T-helper 2 cell treated with Interferon-gamma antibody and Interleukin-4, amounts not matched to agents 5 μg/mL and 100 μg/mL, for 36 hours (primary cell): ENCODE measurements around the gene ADAMTS17.

Source experiments
- DNase-seq: peaks from one replicate; pipeline ENCODE4 v3.0.0; 2021; ENCODE audit warnings: low spot score
- H3K27ac Mint-ChIP-seq: one replicate; pipeline ENCODE4 v1.8.0; 2021; ENCODE audit warnings: mild to moderate bottlenecking, mixed read lengths
- H3K27me3 Mint-ChIP-seq: one replicate; pipeline ENCODE4 v1.8.0; 2021; ENCODE audit warnings: low read depth, mixed read lengths
- H3K36me3 Mint-ChIP-seq: one replicate; pipeline ENCODE4 v1.8.0; 2021; ENCODE audit warnings: low read depth, mixed read lengths
- H3K4me1 Mint-ChIP-seq: one replicate; pipeline ENCODE4 v1.8.0; 2021; ENCODE audit warnings: low read depth, mixed read lengths
- H3K4me3 Mint-ChIP-seq: one replicate; pipeline ENCODE4 v1.8.0; 2022; ENCODE audit warnings: mild to moderate bottlenecking, moderate library complexity, mixed read lengths
- H3K9me3 Mint-ChIP-seq: one replicate; pipeline ENCODE4 v1.8.0; 2021; ENCODE audit warnings: mixed read lengths

The ADAMTS17 gene

GRCh38 chr15:100199711-100200286, 142.0 kb downstream of the ADAMTS17 start:
- DNase-seq: no peak
- H3K9me3 Mint-ChIP-seq: no peaks in the 10 kb centered on the region
- no peaks in the 10 kb centered on the region for H3K36me3 Mint-ChIP-seq
- H3K4me1 Mint-ChIP-seq: peaks cover 10% of the 10 kb centered on the region
- H3K27me3 Mint-ChIP-seq: no peaks in the 10 kb centered on the region
- no peak overlapping the region for H3K27ac Mint-ChIP-seq
- H3K4me3 Mint-ChIP-seq: no peak overlapping the region

DNA sequence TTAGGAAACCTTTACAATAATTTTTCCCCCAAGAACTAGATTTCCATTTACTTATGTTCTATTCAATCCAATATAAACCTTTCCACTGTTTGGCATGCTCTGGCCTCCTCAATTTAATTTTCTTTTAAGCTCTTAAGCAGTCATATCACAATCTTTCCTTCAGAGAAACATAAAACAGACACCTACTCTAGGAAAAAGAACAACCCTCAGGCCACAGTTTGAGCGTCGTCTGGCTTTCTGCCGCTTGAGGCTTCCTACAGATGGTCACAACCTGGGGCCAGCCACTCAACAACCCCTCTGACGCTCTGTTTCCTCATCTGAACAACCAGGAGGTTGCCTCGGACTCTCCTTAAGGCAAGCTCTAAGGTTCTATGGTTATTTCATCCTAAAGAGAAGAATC, 143.3 kb downstream of the ADAMTS17 start:
- H3K4me1 Mint-ChIP-seq: peaks cover 10% of the 10 kb centered on the region
- no peak for DNase-seq
- H3K27me3 Mint-ChIP-seq: no peaks in the 10 kb centered on the region
- H3K36me3 Mint-ChIP-seq: no peaks in the 10 kb centered on the region
- H3K9me3 Mint-ChIP-seq: no peaks in the 10 kb centered on the region
- H3K4me3 Mint-ChIP-seq: no peak overlapping the region
- H3K27ac Mint-ChIP-seq: no peak overlapping the region

- Mint-ChIP-seq H3K4me3 (no peak overlapping the region), H3K27ac (no peak overlapping the region), H3K9me3 (no peaks in the 10 kb centered on the region), H3K4me1 (peaks cover 4% of the 10 kb centered on the region), H3K27me3 (no peaks in the 10 kb centered on the region), H3K36me3 (no peaks in the 10 kb centered on the region)
- DNase-seq: no peak
Observed at GRCh38 chr15:100196326-100197058, 145.3 kb downstream of the ADAMTS17 start.

GRCh38 chr15:100194996-100195395, 146.8 kb downstream of the ADAMTS17 start:
- no peak for DNase-seq
- H3K9me3 Mint-ChIP-seq: no peaks in the 10 kb centered on the region

DNA sequence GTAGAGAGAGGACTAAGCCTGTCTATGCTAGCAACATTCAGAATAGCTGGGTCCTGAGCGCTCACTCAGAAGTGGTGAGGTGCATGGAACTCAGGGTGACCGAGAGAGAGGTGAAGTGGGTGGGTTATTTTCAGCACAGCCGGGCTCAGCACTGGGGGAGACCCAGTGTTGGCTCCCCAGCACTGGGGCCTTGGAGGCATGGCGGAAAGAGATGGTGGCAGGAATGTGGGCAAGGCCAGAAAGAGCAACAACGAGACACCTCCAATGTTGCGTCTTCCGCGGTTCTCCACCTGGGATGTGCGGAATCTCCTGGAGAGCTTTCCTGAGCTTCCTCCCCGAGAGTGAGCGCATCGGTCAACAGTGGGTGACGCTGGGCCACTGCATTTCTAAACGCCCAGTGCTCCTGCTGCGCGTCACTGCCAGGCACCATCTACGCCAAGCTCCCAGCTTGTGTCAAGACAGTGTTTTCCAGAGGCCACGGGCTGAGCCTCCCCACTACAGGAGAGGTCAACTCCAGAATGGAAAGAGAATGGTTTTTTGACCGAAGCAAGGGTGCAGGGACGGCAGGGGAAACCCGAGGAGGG, 148.4 kb downstream of the ADAMTS17 start:
- H3K36me3 Mint-ChIP-seq: no peaks in the 10 kb centered on the region

More at GRCh38 chr15:100194996-100195395, 146.8 kb downstream of the ADAMTS17 start:
- Mint-ChIP-seq H3K36me3 (no peaks in the 10 kb centered on the region), H3K4me1 (no peaks in the 10 kb centered on the region), H3K4me3 (no peak overlapping the region), H3K27me3 (no peaks in the 10 kb centered on the region), H3K27ac (no peak overlapping the region)

GRCh38 chr15:100192097-100193080, 149.4 kb downstream of the ADAMTS17 start:
- Mint-ChIP-seq H3K4me3 (no peak overlapping the region), H3K4me1 (no peaks in the 10 kb centered on the region), H3K27me3 (no peaks in the 10 kb centered on the region), H3K27ac (no peak overlapping the region), H3K9me3 (no peaks in the 10 kb centered on the region), H3K36me3 (no peaks in the 10 kb centered on the region)
- no peak for DNase-seq

More for the DNA sequence above, 148.4 kb downstream of the ADAMTS17 start:
- no peaks in the 10 kb centered on the region for H3K4me1 Mint-ChIP-seq
- DNase-seq: no peak
- no peak overlapping the region for H3K4me3 Mint-ChIP-seq
- H3K27me3 Mint-ChIP-seq: no peaks in the 10 kb centered on the region
- H3K27ac Mint-ChIP-seq: no peak overlapping the region
- no peaks in the 10 kb centered on the region for H3K9me3 Mint-ChIP-seq

DNA sequence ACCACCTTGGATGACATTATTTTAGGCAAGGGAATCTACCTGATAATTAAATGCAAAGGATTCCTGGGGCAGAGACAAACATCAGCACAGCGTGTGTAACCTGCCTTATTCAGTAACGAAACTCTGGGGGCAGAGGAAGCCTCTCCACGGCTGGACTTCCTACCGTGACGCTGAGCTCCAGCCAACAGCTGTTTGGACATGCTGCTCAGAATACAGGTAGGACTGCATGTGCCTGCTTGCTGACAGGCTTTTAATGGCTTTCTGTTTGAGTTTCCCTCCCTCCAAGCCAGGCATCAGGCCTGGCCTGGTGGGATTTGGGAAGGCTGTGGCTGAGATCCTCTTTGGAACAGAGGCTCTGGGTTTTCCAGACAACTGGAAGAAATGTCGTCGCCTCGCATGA, 150.6 kb downstream of the ADAMTS17 start:
- no peaks in the 10 kb centered on the region for H3K27me3 Mint-ChIP-seq
- H3K4me3 Mint-ChIP-seq: no peak overlapping the region
- DNase-seq: no peak
- no peaks in the 10 kb centered on the region for H3K36me3 Mint-ChIP-seq
- no peaks in the 10 kb centered on the region for H3K4me1 Mint-ChIP-seq
- H3K9me3 Mint-ChIP-seq: no peaks in the 10 kb centered on the region
- no peak overlapping the region for H3K27ac Mint-ChIP-seq

- DNase-seq: no peak
- H3K9me3 Mint-ChIP-seq: no peaks in the 10 kb centered on the region
- H3K4me3 Mint-ChIP-seq: no peak overlapping the region
- no peaks in the 10 kb centered on the region for H3K36me3 Mint-ChIP-seq
- H3K27me3 Mint-ChIP-seq: no peaks in the 10 kb centered on the region
- no peak overlapping the region for H3K27ac Mint-ChIP-seq
- no peaks in the 10 kb centered on the region for H3K4me1 Mint-ChIP-seq
Observed at GRCh38 chr15:100190675-100191074, 151.1 kb downstream of the ADAMTS17 start.

DNA sequence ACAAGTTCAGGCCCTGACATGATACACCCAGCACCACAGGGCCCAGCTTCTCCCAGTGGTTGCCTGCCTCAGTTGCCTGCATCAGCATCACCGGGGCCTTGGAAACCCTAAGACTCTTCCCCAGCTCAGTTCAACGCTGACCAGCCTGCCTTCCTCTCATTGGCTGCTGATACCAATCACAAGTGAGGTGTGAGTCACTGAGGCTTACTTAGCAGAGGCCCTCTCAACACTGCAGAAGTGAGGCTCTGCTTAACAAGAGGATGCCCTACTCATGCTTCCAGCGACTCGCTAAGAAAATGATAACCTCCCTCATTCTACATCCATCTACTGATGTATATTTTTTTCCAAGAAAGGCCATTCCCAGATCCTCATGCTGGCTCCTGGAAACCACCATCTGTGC, 151.9 kb downstream of the ADAMTS17 start:
- DNase-seq: no peak
- H3K27me3 Mint-ChIP-seq: no peaks in the 10 kb centered on the region
- no peak overlapping the region for H3K4me3 Mint-ChIP-seq
- H3K4me1 Mint-ChIP-seq: no peaks in the 10 kb centered on the region
- no peaks in the 10 kb centered on the region for H3K9me3 Mint-ChIP-seq
- no peak overlapping the region for H3K27ac Mint-ChIP-seq
- H3K36me3 Mint-ChIP-seq: no peaks in the 10 kb centered on the region

- Mint-ChIP-seq H3K4me3 (no peak overlapping the region), H3K9me3 (no peaks in the 10 kb centered on the region), H3K4me1 (no peaks in the 10 kb centered on the region), H3K27me3 (no peaks in the 10 kb centered on the region), H3K36me3 (no peaks in the 10 kb centered on the region), H3K27ac (no peak overlapping the region)
- DNase-seq: no peak
Observed at GRCh38 chr15:100189319-100189718, 152.5 kb downstream of the ADAMTS17 start.

GRCh38 chr15:100187677-100188076, 154.1 kb downstream of the ADAMTS17 start:
- H3K36me3 Mint-ChIP-seq: no peaks in the 10 kb centered on the region
- no peaks in the 10 kb centered on the region for H3K4me1 Mint-ChIP-seq
- no peaks in the 10 kb centered on the region for H3K9me3 Mint-ChIP-seq
- DNase-seq: no peak
- no peaks in the 10 kb centered on the region for H3K27me3 Mint-ChIP-seq
- H3K4me3 Mint-ChIP-seq: no peak overlapping the region
- H3K27ac Mint-ChIP-seq: no peak overlapping the region

GRCh38 chr15:100186960-100187359, 154.8 kb downstream of the ADAMTS17 start:
- H3K36me3 Mint-ChIP-seq: no peaks in the 10 kb centered on the region
- H3K27ac Mint-ChIP-seq: no peak overlapping the region
- no peaks in the 10 kb centered on the region for H3K27me3 Mint-ChIP-seq
- no peaks in the 10 kb centered on the region for H3K4me1 Mint-ChIP-seq
- H3K9me3 Mint-ChIP-seq: no peaks in the 10 kb centered on the region
- DNase-seq: no peak
- H3K4me3 Mint-ChIP-seq: no peak overlapping the region

DNA sequence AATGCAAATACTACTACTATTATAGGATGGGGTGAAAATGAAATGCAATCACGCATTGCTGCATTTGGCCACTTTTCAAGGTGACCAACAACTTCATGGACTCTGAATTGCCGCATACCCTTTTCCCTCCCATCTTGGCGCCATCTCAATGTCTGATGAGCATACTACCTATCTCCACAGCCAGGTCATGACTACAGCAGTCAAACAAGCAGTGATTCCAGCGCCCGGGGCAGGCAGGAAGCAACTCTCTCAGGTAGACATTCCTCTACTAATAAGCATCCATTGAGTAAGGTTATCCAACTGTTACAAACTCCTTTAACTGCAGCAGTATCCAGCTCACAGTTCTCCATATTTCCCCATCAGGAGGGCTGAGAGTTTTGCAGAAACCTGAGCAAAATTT, 155.4 kb downstream of the ADAMTS17 start:
- H3K4me3 Mint-ChIP-seq: no peak overlapping the region
- H3K27ac Mint-ChIP-seq: no peak overlapping the region
- H3K9me3 Mint-ChIP-seq: no peaks in the 10 kb centered on the region
- H3K27me3 Mint-ChIP-seq: no peaks in the 10 kb centered on the region
- no peaks in the 10 kb centered on the region for H3K4me1 Mint-ChIP-seq
- DNase-seq: no peak
- H3K36me3 Mint-ChIP-seq: no peaks in the 10 kb centered on the region
